Prostate gland (tissue), 2 donors: ENCODE data around the gene PLEKHA7.

Source experiments
- CTCF ChIP-seq, 4 experiments: fragments of 200-600 bp in 2 of 4; fragments of 450-650 bp in 2 of 4; sonication (generic) in 2 of 4; IDR thresholded peaks; 1 replicate in 3 of 4; 2 replicates in 1 of 4; pipeline ENCODE4 v1.5.1; 2016 to 2019; ENCODE audit warnings: antibody characterized with exemption in 4 of 4, mild to moderate bottlenecking in 2 of 4, moderate library complexity in 2 of 4
- POLR2A ChIP-seq: fragments of 450-650 bp; IDR thresholded peaks from one replicate; pipeline ENCODE4 v1.6.1; 2016; ENCODE audit warnings: antibody characterized with exemption, mild to moderate bottlenecking
- POLR2AphosphoS5 ChIP-seq: sonication (generic); formaldehyde crosslinking; IDR thresholded peaks from one replicate; pipeline ENCODE4 v1.6.1; 2017; ENCODE audit warnings: antibody characterized with exemption

- TF ChIP-seq POLR2AphosphoS5, result no peak
- no peak for TF ChIP-seq CTCF (IDR thresholded peaks at IDR 0.05)
- no peak for TF ChIP-seq POLR2A
Observed at GRCh38 chr11:16899708-16900303, 114.4 kb downstream of the PLEKHA7 start.
